Measurements from ENCODE around the gene TCHP. TPM values are rescaled to one million over a fixed set of nuclear protein-coding genes. Genes with fewer than 3 reads are reported as not detected.

TCHP gene
- total RNA-seq, 1 experiment from 2014 or later = 28.0 TPM

DNA sequence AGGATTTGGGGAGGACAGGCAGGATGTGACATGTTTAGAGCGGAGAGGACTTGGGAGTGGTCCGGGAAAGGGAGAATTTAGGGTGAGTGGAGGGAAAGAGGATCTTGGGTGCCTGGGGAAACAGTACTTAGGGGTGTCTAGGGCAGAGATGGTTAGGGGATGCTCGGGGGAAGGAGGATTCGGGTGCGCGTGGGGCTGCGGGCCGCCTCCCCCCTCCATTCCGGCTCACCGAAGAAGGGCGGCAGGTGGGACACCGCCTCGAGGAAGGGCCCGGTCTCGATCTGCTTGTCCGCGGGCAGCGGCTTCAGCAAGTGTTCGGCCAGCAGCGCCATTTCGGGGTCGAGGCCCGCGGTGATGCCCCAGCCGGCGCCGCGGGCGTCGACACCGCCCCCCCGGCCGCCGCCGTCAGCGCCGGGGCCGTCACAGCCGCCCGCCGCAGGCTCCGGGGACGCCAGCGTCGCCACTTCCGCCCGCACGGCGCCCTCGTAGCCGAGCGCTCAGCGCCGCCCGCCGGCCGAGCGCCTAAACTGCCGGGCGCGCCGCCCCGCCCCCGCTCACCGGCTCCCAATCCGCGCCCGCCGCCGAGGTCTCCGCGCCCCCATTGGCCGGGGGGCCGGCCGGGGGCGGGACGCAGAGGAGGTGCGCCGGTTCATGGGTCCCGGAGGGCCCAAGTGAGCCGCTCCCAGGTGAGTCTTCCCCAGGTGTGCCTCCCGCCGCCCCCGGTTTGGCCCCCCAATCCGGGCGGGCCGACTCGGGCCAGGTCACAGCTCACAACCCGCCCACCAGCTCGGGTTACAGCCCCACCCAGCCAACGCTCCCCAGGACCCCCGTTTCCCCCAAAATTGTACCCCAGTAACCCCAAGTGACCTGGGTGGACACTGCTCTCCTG is 19.8 kb upstream of the TCHP start, which contains the start of gene GLTP:
Gene GLTP (minus strand): TSS at position 499 of the 889 bp plus-strand sequence. CDS start 167 bp downstream, at position 332.
- TF ChIP-seq, protein P1, sequence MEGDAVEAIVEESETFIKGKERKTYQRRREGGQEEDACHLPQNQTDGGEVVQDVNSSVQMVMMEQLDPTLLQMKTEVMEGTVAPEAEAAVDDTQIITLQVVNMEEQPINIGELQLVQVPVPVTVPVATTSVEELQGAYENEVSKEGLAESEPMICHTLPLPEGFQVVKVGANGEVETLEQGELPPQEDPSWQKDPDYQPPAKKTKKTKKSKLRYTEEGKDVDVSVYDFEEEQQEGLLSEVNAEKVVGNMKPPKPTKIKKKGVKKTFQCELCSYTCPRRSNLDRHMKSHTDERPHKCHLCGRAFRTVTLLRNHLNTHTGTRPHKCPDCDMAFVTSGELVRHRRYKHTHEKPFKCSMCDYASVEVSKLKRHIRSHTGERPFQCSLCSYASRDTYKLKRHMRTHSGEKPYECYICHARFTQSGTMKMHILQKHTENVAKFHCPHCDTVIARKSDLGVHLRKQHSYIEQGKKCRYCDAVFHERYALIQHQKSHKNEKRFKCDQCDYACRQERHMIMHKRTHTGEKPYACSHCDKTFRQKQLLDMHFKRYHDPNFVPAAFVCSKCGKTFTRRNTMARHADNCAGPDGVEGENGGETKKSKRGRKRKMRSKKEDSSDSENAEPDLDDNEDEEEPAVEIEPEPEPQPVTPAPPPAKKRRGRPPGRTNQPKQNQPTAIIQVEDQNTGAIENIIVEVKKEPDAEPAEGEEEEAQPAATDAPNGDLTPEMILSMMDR (IDR thresholded peaks at IDR 0.05; ENCODE audit: unreplicated experiment) = peak; percentile 52
- peaks cover 24% of the 10 kb centered on the region for H3K36me3 Mint-ChIP-seq (ENCODE audit: insufficient read depth, unreplicated experiment)
- BruUV-seq (replicated peaks) = no TSS peak
- H3K9me3 Mint-ChIP-seq (ENCODE audit: low read depth, unreplicated experiment) = no peaks in the 10 kb centered on the region
- DNase-seq = peak; percentile 96
- intact Hi-C loops (cut with micrococcal nuclease; ENCODE audit: unreplicated experiment) = loop anchor here (2.0 kb wide), 1 partner anchor 75 kb away; no protein-coding TSS in a partner anchor
- peaks cover 20% of the 10 kb centered on the region for H3K27me3 Mint-ChIP-seq (ENCODE audit: unreplicated experiment)
- CTCF ChIA-PET = no interaction called here
- H3K4me1 Mint-ChIP-seq (ENCODE audit: low read depth, unreplicated experiment) = peaks cover 19% of the 10 kb centered on the region
- peak within 1 kb of the TSS; percentile 91 for H3K27ac Mint-ChIP-seq (ENCODE audit: unreplicated experiment)
- peak within 1 kb of the TSS; percentile 85 for H3K4me3 Mint-ChIP-seq (ENCODE audit: low read depth, unreplicated experiment)

DNA sequence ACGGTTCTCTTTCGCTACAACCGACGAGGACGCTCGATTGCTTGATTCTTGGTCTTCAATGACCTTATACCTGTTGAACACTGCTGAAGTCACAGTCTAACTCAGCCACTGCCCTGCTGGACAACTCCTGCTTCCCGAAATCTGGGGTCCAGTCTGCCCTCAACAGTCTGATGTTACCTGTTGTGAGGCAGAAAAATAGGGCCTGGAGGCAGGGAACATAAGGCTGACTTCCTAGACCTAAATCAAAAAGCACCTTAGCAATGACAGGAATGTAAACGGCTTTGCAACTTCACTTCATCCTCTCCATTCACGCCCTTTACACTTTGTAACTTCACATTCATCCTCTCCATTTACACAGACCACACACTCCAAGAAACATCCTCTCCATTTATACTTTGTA is 19.1 kb upstream of the TCHP start:
- intact Hi-C loops (cut with micrococcal nuclease; ENCODE audit: unreplicated experiment) = loop anchor here (2.0 kb wide), 1 partner anchor 76 kb away; no protein-coding TSS in a partner anchor
- no peak for DNase-seq
- peaks cover 20% of the 10 kb centered on the region for H3K27me3 Mint-ChIP-seq (ENCODE audit: unreplicated experiment)
- H3K4me3 Mint-ChIP-seq (ENCODE audit: low read depth, unreplicated experiment) = peak overlapping the region; percentile 85
- CTCF ChIA-PET = no interaction called here
- no TSS peak for BruUV-seq (replicated peaks)
- H3K9me3 Mint-ChIP-seq (ENCODE audit: low read depth, unreplicated experiment) = no peaks in the 10 kb centered on the region
- H3K36me3 Mint-ChIP-seq (ENCODE audit: insufficient read depth, unreplicated experiment) = peaks cover 24% of the 10 kb centered on the region
- H3K4me1 Mint-ChIP-seq (ENCODE audit: low read depth, unreplicated experiment) = peaks cover 13% of the 10 kb centered on the region
- H3K27ac Mint-ChIP-seq (ENCODE audit: unreplicated experiment) = peak overlapping the region; percentile 55
- TF ChIP-seq, protein P1 (IDR thresholded peaks at IDR 0.05; ENCODE audit: unreplicated experiment) = no peak

DNA sequence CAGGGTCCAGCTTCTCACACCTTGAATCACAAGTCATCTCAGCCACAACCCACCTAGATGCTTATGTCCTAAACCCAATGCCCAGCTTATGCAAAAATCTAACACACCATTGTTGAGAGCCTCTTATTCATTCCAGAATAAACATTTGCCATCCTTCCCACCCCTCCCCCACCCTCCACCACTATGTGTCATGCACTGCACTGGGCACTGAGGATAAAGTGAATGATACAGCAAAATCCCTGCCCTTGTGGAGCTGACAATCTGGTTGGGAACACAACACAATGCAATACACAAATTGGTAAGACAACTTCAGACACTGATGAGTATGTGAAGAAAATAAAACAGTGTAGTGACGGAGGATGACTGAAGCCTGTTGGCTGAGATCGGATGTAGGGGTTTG is 18.3 kb upstream of the TCHP start:
- no peaks in the 10 kb centered on the region for H3K9me3 Mint-ChIP-seq (ENCODE audit: low read depth, unreplicated experiment)
- no TSS peak for BruUV-seq (replicated peaks)
- CTCF ChIA-PET = interaction anchor here (0.7 kb wide), 1 partner anchor 36 kb away, joined by 3 read pairs; no protein-coding TSS in a partner anchor
- H3K4me1 Mint-ChIP-seq (ENCODE audit: low read depth, unreplicated experiment) = peaks cover 11% of the 10 kb centered on the region
- H3K27ac Mint-ChIP-seq (ENCODE audit: unreplicated experiment) = no peak overlapping the region
- H3K36me3 Mint-ChIP-seq (ENCODE audit: insufficient read depth, unreplicated experiment) = peaks cover 24% of the 10 kb centered on the region
- H3K27me3 Mint-ChIP-seq (ENCODE audit: unreplicated experiment) = peaks cover 20% of the 10 kb centered on the region
- no peak overlapping the region for H3K4me3 Mint-ChIP-seq (ENCODE audit: low read depth, unreplicated experiment)
- no peak for DNase-seq
- intact Hi-C loops (cut with micrococcal nuclease; ENCODE audit: unreplicated experiment) = loop anchor here (2.0 kb wide), 1 partner anchor 77 kb away; no protein-coding TSS in a partner anchor
- TF ChIP-seq, protein P1 (IDR thresholded peaks at IDR 0.05; ENCODE audit: unreplicated experiment) = no peak

DNA sequence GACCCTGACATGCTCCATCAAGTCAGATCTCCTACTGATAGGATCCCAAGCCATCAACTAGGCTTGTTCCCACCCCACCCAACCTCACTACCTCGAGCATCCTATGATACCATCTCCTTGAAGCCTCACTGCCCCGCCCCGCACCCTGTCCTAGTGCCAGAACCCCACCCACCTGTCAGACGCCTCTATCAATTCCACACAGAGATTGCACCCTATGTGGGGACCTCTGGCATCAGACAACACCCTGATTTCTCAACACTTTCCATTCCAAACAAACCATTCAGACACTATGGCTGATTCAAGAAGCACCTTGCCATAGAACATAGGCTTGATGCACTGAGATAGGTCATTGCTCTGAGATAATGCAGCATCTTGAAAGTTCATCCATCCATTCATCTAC is 16.6 kb upstream of the TCHP start:
- Mint-ChIP-seq H3K9me3 (ENCODE audit: low read depth, unreplicated experiment) (no peaks in the 10 kb centered on the region), H3K27me3 (ENCODE audit: unreplicated experiment) (peaks cover 20% of the 10 kb centered on the region), H3K36me3 (ENCODE audit: insufficient read depth, unreplicated experiment) (peaks cover 24% of the 10 kb centered on the region), H3K4me3 (ENCODE audit: low read depth, unreplicated experiment) (no peak overlapping the region), H3K27ac (ENCODE audit: unreplicated experiment) (no peak overlapping the region), H3K4me1 (ENCODE audit: low read depth, unreplicated experiment) (peaks cover 11% of the 10 kb centered on the region)
- TF ChIP-seq, protein P1 (IDR thresholded peaks at IDR 0.05; ENCODE audit: unreplicated experiment) = no peak
- intact Hi-C loops (cut with micrococcal nuclease; ENCODE audit: unreplicated experiment) = no loop called here
- BruUV-seq (replicated peaks) = no TSS peak
- no peak for DNase-seq
- CTCF ChIA-PET = no interaction called here

Measured in Calu3 (cell line).